Activated CD8-positive, alpha-beta memory T cell treated with anti-CD3 and anti-CD28 coated beads, Interleukin-2, amount 10 ng/mL, durations not matched to agents 7 days and 5 days (primary cell): ENCODE data around the gene MRPL48. TPM values are rescaled to one million over a fixed set of nuclear protein-coding genes. Genes with fewer than 3 reads are reported as not detected.
A peak's percentile ranks its signal among the peaks of the same experiment; 100 is the strongest.
"Not testable (repeated sequence)": the region's sequence is repeated elsewhere in the genome, so short reads cannot be mapped to it uniquely, and the experiment has no call there.

Experiments used
- ATAC-seq: fragments of 150-1000 bp; cut with Tn5 transposase; one replicate; pipeline ENCODE4 v1.10.0; 2021; ENCODE audit warnings: moderate library complexity
- CTCF ChIA-PET: fragments of 350-600 bp; sonication (Branson Sonifier 250); formaldehyde crosslinking; loops from one replicate; lab custom pipeline; 2021; ENCODE audit warnings: antibody characterized with exemption; lab: Charles Lee
- DNase-seq: peaks from one replicate; pipeline ENCODE4 v3.0.0-alpha.2; 2020
- H3K27ac Mint-ChIP-seq: one replicate; pipeline ENCODE4 v1.8.0; 2021; ENCODE audit warnings: mild to moderate bottlenecking, mixed read lengths
- H3K27me3 Mint-ChIP-seq: one replicate; pipeline ENCODE4 v1.8.0; 2021; ENCODE audit warnings: mixed read lengths
- H3K36me3 Mint-ChIP-seq: one replicate; pipeline ENCODE4 v1.8.0; 2021; ENCODE audit warnings: mild to moderate bottlenecking, mixed read lengths
- H3K4me1 Mint-ChIP-seq: one replicate; pipeline ENCODE4 v1.8.0; 2021; ENCODE audit warnings: mixed read lengths
- H3K4me3 Mint-ChIP-seq: one replicate; pipeline ENCODE4 v1.8.0; 2021; ENCODE audit warnings: mild to moderate bottlenecking, moderate library complexity, mixed read lengths
- H3K9me3 Mint-ChIP-seq: one replicate; pipeline ENCODE4 v1.8.0; 2022; ENCODE audit warnings: low read depth, mixed read lengths
- total RNA-seq, 2 experiments: library from RNA; stranded (reverse); gene quantifications; one replicate each; pipeline ENCODE4 v1.2.3, GENCODE V29; 2021

The MRPL48 gene
- total RNA-seq, 2 experiments from 2014 or later: 34.1 to 52.0 TPM

DNA sequence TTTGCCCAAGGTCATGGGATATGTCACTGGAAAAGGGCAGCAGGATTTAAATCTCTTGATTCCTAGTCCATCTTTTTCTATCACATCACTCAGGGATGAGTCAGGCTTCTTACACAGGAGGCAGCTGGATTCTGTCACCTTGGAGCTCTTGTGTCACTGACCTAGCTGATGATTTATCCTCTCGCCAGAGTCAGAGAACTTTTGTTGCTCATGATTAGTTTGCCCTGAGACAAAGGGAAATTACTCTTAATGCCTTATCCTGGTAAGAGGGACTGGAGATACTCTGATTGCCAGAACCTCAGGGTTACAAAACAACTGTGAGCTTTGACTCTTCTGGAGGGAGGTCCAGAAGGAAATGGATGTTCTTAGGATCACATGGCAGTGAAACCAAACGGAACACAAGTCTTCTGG lies 78.9 kb downstream of the MRPL48 start:
- Mint-ChIP-seq H3K9me3 (no peaks in the 10 kb centered on the region), H3K4me1 (peaks cover 2% of the 10 kb centered on the region), H3K36me3 (peaks cover 8% of the 10 kb centered on the region), H3K27me3 (no peaks in the 10 kb centered on the region), H3K27ac (no peak overlapping the region), H3K4me3 (no peak overlapping the region)
- DNase-seq: no peak
- CTCF ChIA-PET: interaction anchor here (0.9 kb wide), 1 partner anchor 473 kb away, joined by 4 read pairs; no protein-coding TSS in a partner anchor
- no peak for ATAC-seq

DNA sequence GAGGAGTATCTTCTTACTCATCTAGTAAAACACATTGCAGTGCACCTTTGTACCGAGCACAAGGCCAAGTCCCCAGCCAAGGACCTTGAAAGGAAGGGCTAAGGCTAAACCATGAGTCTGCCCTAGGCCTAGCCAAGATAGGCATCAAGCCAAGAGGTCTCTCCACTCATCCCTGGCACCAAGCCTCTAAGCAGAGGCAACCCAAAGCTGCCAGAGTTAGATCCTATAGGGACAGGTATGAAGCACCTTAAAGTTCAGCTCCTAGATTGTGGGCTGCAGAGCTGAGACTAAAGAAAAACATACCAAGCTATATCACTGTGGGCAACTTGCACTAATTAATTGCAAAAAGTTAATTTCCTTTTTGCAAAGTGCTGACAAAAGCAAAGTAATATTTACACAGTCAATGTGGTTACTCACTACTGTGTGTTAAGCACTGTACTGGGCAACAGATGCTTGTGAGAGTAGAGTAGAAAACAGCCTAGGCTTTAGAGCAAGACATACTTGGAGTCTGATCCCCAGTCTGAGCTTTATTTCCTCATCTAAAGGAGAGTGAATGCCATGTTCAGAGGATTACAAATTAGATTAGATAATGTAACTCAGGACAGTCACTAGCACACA lies 81.8 kb downstream of the MRPL48 start:
- Mint-ChIP-seq H3K36me3 (peaks cover 18% of the 10 kb centered on the region), H3K27ac (no peak overlapping the region), H3K4me1 (peaks cover 5% of the 10 kb centered on the region), H3K4me3 (no peak overlapping the region), H3K9me3 (no peaks in the 10 kb centered on the region), H3K27me3 (no peaks in the 10 kb centered on the region)
- CTCF ChIA-PET: no interaction called here
- ATAC-seq (no peak), DNase-seq (no peak)

DNA sequence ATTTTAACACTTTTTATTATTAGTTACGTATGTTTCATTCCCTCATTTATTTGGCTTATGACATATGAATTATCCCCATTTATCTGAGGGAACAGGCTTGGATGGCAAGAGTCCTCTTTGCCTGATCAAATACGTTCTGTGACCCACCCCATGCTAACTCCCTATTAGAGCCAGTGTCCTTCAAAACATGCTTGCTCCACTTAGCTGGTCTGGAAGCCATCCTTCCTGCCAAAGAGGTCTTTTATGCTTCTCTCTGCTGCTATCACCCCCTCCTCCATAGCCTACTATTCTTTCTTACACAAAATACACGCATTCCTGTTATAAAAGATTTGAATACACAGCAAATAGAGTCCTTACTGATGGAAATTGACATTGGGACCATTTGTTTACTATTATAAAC lies 82.6 kb downstream of the MRPL48 start:
- H3K27me3 Mint-ChIP-seq: no peaks in the 10 kb centered on the region
- CTCF ChIA-PET: no interaction called here
- no peak overlapping the region for H3K4me3 Mint-ChIP-seq
- H3K4me1 Mint-ChIP-seq: peaks cover 12% of the 10 kb centered on the region
- DNase-seq (no peak), ATAC-seq (no peak)
- no peaks in the 10 kb centered on the region for H3K9me3 Mint-ChIP-seq
- peaks cover 21% of the 10 kb centered on the region for H3K36me3 Mint-ChIP-seq
- H3K27ac Mint-ChIP-seq: no peak overlapping the region

DNA sequence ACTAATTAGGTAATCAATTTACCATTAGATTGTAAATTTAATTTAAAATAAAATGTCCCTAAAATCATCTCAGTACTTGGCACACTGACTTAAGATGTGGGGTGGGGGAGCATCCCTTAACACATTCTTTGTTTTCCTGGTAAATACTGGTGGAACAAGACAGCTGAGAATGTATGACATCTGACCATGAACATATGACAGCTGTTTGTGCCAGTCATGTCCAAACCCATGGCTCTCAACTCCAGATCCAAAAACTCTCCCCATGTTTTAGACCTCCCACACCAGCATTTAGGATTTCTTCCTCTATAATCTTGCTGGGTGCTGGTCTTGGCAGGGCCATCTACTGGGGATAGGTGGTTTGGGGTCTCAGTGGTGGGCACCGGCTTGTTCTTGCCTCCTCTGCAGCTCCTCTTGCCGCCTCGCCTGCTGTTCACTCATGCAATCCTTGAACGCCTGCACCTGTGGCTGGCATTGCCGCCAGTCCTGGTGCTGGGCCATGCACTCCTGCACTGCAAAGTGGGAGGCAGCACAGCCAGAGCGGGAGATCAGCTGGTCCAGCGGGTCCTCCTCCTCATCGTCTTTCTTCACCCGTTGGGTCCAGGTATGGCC lies 85.2 kb downstream of the MRPL48 start:
- CTCF ChIA-PET: no interaction called here
- no peak for DNase-seq
- Mint-ChIP-seq H3K4me3 (no peak overlapping the region), H3K27ac (peak overlapping the region; percentile 38), H3K27me3 (no peaks in the 10 kb centered on the region), H3K36me3 (peaks cover 22% of the 10 kb centered on the region), H3K4me1 (peaks cover 29% of the 10 kb centered on the region), H3K9me3 (no peaks in the 10 kb centered on the region)
- no peak for ATAC-seq

DNA sequence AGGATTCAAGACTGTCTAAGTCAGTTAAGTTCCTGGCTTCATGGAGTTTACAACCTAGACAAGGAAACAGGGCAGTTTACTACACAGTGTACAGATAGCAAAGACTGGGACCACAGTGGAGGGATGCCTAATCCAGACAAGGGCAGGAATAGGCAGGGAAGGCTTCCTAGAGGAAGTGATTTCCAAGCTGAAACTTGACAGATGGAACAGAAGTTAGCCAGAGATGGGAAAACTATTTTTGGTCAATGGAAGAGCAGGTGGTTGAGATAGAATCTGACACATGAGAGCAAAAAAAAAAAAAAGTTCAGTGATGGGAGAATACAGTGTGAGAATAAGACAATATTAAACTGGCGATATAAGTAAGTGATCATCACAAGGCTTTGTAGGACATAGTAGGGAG lies 87.7 kb downstream of the MRPL48 start:
- Mint-ChIP-seq H3K36me3 (peaks cover 24% of the 10 kb centered on the region), H3K27ac (peak overlapping the region; percentile 97), H3K4me1 (peaks cover 39% of the 10 kb centered on the region), H3K4me3 (peak overlapping the region; percentile 95), H3K9me3 (no peaks in the 10 kb centered on the region), H3K27me3 (no peaks in the 10 kb centered on the region)
- ATAC-seq (no peak), DNase-seq (no peak)
- CTCF ChIA-PET: interaction anchor here (0.7 kb wide), 1 partner anchor 586 kb away, joined by 3 read pairs; no protein-coding TSS in a partner anchor

DNA sequence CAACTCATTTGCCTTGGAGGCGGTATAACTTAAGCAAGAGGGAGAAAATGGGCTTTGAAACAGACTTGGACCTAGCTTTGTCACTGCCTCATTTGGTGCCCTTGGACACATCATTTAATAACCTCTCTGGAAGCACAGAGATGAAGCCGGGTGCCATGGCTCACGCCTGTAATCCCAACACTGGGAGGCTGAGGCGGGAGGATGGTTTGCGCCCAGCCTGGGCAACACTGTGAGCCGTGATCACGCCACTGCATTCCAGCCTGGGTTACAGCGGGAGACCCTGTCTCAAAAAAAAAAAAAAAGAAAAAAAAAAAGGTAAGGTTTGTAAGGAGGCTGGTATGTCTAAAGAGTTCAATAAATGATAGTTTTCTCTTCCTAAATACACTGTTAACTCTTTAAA lies 88.2 kb downstream of the MRPL48 start:
- H3K4me1 Mint-ChIP-seq: peaks cover 38% of the 10 kb centered on the region
- DNase-seq (no peak), ATAC-seq (no peak)
- CTCF ChIA-PET: no interaction called here
- H3K36me3 Mint-ChIP-seq: peaks cover 24% of the 10 kb centered on the region
- peak overlapping the region; percentile 95 for H3K4me3 Mint-ChIP-seq
- no peaks in the 10 kb centered on the region for H3K27me3 Mint-ChIP-seq
- no peaks in the 10 kb centered on the region for H3K9me3 Mint-ChIP-seq
- peak overlapping the region; percentile 97 for H3K27ac Mint-ChIP-seq

DNA sequence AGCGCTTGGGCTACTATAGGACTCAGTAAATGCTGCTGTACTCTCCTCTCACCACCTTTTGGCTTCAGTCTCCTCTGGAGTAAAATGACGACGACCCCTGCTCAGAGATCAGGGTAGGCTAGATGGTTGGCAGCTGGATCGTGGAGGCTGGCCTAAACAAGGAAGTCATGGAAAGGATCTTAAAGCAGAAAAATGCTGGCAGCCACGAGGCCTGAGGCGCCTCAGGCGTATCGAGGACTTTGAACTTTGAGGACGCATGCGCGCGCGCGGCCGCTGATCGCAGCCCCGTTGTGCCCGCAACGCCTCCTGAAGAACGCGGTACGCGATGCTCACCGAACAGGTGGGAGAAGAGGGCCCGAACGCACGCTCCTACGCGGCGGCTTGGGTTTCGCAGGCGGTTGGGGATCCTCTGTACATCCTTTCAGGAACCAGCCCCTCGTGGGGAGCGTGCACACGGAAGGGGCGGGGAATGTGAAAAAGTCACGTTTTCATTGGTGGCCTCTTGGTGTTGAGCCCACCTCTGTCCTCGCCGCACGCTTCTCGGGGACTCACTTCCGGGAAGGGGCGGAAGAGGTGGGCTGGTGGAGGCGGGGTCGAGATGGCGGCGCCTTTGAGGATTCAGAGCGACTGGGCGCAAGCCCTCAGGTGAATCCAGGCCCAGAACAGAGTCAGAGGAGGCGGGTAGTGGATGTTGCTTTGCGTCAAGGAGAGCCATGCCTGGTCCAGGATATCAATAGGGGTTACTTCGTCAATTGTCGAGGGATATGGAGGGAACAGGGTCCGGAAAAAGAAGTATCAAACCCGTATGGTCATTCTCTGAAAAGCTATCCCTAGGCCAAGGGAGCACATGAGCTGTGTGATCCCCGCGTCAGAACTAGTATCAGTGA lies 89.0 kb downstream of the MRPL48 start, which contains the start of the genes COA4 and PAAF1:
Gene COA4 (minus strand): TSS at position 423 of the 887 bp plus-strand sequence. CDS start 3,468 bp downstream, outside the sequence.
Gene PAAF1 (plus strand): TSS at position 576 of the 887 bp plus-strand sequence. CDS start 23 bp downstream, at position 599.
- H3K36me3 Mint-ChIP-seq: peaks cover 24% of the 10 kb centered on the region
- H3K27ac Mint-ChIP-seq: peak within 1 kb of the TSS; percentile 97
- H3K9me3 Mint-ChIP-seq: no peaks in the 10 kb centered on the region
- DNase-seq: peak; percentile 97
- H3K4me3 Mint-ChIP-seq: peak within 1 kb of the TSS; percentile 95
- H3K4me1 Mint-ChIP-seq: peaks cover 38% of the 10 kb centered on the region
- ATAC-seq: peak; percentile 98
- CTCF ChIA-PET: no interaction called here
- H3K27me3 Mint-ChIP-seq: no peaks in the 10 kb centered on the region

DNA sequence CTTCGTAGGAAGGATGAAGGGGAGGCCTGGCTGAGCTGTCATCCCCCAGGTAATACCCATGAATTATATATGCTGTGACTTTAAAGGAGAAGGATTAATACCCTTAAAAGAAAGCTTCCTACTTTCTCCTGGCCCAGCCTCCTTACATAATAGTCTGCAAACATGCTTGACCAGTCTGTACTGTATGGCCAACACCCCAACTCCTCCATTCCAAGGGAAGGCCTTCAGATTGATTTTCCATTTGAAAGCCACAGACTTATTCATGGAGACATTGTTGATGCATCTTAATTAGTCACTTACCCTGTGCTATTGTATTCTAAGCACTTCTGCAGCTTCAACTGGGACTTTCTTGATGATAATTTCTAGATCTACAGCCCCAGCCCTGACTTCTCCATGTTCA lies 91.1 kb downstream of the MRPL48 start:
- Mint-ChIP-seq H3K36me3 (peaks cover 13% of the 10 kb centered on the region), H3K4me1 (peaks cover 36% of the 10 kb centered on the region), H3K27me3 (no peaks in the 10 kb centered on the region), H3K4me3 (no peak overlapping the region), H3K27ac (no peak overlapping the region), H3K9me3 (no peaks in the 10 kb centered on the region)
- CTCF ChIA-PET: no interaction called here
- ATAC-seq (no peak), DNase-seq (no peak)

DNA sequence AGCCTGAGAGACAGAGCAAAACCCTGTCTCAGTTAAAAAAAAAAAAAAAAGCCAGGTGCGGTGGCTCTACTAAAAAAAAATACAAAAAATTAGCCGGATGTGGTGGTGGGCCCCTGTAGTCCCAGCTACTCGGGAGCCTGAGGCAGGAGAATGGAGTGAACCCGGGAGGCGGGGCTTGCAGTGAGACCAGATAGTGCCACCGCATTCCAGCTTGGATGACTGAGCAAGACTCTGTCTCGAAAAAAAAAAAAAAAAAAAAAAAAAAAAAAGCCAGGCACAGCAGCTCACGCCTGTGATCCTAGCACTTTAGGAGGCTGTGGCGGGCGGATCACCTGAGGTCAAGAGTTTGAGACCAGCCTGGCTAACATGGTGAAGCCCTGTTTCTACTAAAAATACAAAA lies 92.8 kb downstream of the MRPL48 start:
- H3K9me3 Mint-ChIP-seq, H3K36me3 Mint-ChIP-seq, H3K4me3 Mint-ChIP-seq, CTCF ChIA-PET, H3K27me3 Mint-ChIP-seq, ATAC-seq, H3K27ac Mint-ChIP-seq, DNase-seq: not testable (repeated sequence)
- peaks cover 27% of the 10 kb centered on the region for H3K4me1 Mint-ChIP-seq

DNA sequence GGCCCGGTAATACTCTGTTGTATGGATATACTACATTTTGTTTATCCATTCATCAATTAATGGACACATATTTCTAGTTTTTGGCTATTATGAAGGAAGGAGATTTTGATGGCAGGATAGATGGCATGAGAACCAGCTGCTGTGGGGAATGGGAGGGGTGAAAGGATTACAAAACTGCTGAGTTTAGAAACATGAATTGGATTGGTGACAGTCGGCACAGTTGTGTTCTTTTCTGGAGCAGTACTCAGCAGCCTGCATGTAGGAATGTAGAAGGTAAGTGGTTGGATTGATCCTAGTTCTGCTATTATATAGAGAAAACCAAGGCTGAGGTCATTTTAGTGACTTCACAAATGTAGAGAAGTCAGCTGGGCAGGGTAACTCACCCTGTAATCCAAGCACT lies 96.2 kb downstream of the MRPL48 start:
- H3K36me3 Mint-ChIP-seq: peaks cover 19% of the 10 kb centered on the region
- no peaks in the 10 kb centered on the region for H3K27me3 Mint-ChIP-seq
- ATAC-seq (no peak), DNase-seq (no peak)
- CTCF ChIA-PET: no interaction called here
- H3K4me3 Mint-ChIP-seq: no peak overlapping the region
- no peak overlapping the region for H3K27ac Mint-ChIP-seq
- H3K4me1 Mint-ChIP-seq: peaks cover 6% of the 10 kb centered on the region
- H3K9me3 Mint-ChIP-seq: no peaks in the 10 kb centered on the region

DNA sequence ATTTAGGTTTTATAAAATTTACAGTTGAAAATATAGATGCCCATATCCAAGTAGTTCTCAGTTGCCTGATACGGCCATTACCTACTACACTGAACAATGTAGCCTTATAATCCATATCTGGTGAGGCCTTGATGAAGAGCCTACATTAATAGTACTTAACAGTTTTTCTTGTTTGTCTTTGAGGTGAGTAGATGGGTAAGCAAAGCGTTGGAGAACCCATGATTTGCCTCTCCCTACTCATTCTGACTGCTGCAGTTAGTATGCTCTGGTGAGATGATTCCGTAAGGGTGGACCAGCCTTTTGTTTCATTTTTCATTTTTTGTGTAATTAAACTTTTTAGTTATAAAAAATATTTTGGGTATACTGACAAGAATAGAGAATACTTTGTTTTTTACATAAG lies 100.6 kb downstream of the MRPL48 start:
- H3K36me3 Mint-ChIP-seq: peaks cover 26% of the 10 kb centered on the region
- H3K4me3 Mint-ChIP-seq: no peak overlapping the region
- no peaks in the 10 kb centered on the region for H3K27me3 Mint-ChIP-seq
- no peak overlapping the region for H3K27ac Mint-ChIP-seq
- H3K9me3 Mint-ChIP-seq: no peaks in the 10 kb centered on the region
- no peak for ATAC-seq
- no peak for DNase-seq
- CTCF ChIA-PET: no interaction called here
- H3K4me1 Mint-ChIP-seq: peaks cover 2% of the 10 kb centered on the region

DNA sequence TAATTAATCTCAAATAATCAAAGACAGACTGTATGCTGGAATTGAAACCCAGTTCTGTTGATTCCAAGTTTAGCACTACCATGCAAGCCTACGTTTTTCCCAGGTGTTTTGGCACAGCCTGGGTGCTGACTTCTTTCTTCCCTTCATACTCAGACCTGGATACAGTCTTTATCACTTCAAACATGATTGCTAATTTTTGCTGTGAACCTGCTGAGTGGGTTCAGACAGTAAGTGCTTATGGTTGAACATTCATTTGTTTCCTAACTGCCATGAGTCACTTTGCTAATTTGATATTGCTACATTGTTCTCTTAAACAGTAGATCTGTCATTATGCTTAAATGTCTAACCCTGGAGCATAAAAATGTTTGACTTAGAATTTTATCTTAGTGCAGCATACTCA lies 101.3 kb downstream of the MRPL48 start:
- CTCF ChIA-PET: no interaction called here
- Mint-ChIP-seq H3K4me1 (peaks cover 2% of the 10 kb centered on the region), H3K4me3 (no peak overlapping the region), H3K36me3 (peaks cover 23% of the 10 kb centered on the region), H3K27me3 (no peaks in the 10 kb centered on the region), H3K27ac (no peak overlapping the region), H3K9me3 (no peaks in the 10 kb centered on the region)
- DNase-seq: no peak
- no peak for ATAC-seq

DNA sequence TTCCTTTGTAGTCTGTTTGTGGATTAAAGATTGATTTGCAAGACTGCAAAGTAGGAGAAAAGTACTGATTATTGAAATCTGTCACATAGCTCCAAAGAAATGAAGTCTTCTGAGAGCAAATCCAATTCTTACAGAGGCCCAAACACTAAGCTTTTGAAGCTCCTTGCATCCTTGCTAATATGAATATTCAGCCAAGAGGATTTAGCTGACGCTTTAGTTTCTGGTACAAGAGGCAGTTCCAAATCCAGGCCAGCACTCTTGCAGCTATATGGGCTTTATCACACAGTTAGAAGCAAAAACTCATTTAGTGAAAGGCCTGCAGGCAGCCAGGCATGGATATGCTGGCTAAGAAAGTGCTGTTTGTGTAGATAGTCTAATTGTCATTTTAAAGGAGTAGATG lies 101.9 kb downstream of the MRPL48 start:
- no peak overlapping the region for H3K4me3 Mint-ChIP-seq
- no peaks in the 10 kb centered on the region for H3K9me3 Mint-ChIP-seq
- DNase-seq (no peak), ATAC-seq (no peak)
- H3K4me1 Mint-ChIP-seq: peaks cover 2% of the 10 kb centered on the region
- no peaks in the 10 kb centered on the region for H3K27me3 Mint-ChIP-seq
- peaks cover 23% of the 10 kb centered on the region for H3K36me3 Mint-ChIP-seq
- CTCF ChIA-PET: no interaction called here
- no peak overlapping the region for H3K27ac Mint-ChIP-seq
